GM21529 (cell line): Measurements from ENCODE around the gene STXBP6.
"Not testable (repeated sequence)": the region's sequence is repeated elsewhere in the genome, so short reads cannot be mapped to it uniquely, and the experiment has no call there.

Source experiments
- ATAC-seq: cut with Tn5 transposase; IDR thresholded peaks from one replicate; pipeline ENCODE4 v1.9.1; 2021; ENCODE audit not compliant: unreplicated experiment

Gene STXBP6

DNA sequence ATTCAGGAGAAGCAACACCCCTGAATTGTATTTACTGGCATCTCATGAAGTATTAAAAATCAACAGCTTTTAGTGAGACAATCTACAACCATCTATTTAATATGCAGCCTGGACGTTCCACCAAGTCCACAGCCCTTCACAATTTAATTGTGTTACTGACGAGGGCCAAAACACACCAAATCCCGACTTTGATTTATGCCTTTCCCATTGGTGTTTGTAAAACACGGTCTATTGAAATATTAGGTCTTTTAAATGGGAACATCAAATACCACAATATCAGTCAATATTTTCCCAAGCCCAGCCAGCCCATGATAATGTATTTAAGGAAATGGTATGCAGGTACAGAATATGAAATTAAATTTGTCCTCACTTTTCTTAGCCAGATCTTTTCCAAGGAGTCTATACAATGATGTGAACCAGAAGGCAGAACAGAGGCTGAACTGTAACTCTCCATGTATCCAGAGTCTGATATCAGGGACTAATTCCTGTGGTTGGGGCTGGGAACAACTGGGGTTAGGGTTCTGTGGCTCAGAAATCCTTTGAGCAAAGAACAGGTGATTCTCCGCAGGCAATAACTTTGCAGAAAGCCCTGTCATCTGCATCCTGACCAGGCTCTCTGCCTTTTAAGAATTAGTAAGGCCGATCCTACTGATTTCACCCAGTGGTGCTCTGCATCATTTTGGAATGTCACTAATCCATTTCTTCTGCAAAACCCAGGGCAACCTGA lies 236.7 kb downstream of the STXBP6 start:
- no peak for ATAC-seq

DNA sequence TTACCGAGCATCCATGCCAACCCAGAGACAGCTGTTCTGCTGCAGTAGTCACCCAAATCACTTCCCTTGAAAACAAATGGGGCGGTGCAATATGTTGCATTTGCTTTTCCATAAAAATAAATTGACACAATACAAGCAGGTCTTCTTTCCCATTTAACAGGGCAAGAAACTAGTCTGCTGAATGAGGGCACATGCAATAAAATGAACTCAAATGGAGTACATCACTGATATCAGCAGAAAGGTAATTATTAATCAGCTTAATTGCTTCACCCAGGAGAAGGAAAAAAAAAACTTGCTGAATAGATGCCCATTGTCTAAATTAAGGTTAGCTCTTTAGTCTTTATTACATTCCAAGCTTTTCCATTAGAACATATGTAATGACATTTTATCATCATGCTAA lies 240.8 kb downstream of the STXBP6 start:
- ATAC-seq: no peak

DNA sequence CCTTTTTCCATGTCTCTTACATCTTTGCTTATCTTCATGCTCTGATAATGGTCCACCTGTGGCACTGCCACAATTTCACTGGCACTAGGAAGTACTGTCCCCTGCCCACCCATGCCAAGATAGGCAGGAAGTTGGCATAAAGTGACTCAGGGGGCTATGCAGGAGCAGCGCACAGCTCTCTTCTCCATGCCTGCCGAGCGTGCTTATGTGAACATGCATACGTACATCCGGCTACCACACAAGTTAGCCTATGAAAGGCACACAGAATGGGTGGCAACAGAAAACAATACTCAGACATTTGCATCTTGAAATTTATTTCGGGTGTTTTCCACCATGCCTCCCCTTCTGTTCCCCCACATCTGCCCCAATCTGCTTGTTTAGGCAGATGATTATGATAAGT lies 241.5 kb downstream of the STXBP6 start:
- no peak for ATAC-seq

DNA sequence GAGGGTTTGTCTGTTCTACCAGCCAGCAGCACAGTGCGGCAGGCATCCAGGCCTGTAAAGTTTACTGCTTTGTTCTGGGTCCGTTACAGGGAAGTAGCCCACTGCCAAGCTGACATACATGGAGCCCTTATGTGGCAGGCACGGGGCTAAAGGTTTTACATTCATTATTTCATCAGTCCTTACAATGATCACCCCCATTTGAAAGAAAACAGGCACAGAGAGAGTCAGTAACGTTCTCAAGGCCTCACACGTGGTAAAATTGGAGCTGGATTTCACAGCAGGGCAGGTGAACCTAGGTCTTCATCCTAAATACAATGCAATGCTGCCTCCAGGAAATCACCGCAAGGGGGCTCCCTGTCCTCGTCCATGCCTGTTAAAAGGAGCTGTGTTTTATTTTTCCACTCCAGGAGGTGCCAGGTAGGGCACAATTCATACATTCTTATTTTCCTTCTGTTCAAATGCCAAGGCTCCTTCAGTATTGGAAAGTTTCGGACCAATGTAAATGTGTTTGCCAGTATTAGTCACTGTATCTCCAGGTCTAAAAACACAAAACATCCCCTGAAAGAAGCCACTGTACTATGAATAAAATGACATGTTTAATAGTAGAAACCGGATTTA lies 243.8 kb downstream of the STXBP6 start:
- ATAC-seq: peak; percentile 61

DNA sequence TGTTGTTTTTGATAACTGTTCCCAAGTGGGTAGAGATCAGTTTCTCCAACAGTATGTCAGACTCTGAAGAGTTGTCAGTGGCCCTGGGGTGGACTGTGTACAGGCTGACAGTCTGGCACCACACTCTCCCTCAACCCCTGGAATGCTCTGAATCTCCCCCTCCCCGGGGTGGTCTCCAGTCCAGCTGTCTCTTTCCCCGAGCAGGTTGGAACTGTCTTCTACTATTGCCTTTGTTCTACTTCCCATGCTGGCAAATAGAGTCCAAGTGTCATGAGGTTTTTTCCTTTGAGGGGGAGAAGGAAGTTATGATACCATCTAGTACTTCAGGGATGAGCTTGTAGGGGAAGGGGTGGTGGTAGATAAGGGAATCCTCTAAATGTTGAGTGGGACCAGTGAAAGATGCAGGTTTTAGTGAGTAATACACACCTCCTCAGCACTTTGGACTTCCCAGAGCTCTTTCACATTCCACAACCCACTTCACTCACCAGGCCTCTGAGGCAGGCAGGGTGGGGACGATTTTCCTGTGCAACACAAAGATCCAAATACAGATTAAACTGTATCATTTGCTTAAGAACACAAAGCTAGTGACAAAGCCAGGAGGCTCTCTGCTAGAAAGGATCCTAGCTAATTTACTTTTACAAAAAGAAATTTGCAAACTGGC lies 245.3 kb downstream of the STXBP6 start:
- no peak for ATAC-seq

DNA sequence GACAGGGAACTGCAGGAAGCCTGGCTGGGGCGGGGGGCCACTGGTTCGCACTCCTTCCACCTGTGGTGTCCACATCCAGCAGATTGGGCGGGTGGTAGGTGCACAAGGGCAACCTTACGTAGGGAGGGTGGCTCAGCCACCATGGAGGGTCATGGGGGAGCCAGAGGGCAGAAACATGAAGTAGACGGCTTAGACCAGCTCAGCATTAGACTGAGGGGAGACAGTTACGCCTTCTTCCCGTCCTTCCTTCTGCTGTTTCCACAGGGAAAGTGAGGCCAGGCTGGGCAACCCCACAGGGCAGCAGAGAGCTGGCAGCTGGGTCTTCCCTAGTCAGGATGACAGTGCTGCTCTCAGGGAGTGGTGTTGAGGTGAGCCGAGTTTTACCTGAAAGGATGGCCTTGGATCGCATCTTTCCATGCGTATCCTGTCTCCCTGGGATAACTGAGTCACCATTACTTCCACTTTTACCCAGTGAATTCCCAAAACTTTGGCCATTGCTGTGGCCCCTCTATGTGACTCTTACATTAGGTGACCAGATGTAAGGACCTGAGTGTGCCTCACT lies 245.9 kb downstream of the STXBP6 start:
- no peak for ATAC-seq

DNA sequence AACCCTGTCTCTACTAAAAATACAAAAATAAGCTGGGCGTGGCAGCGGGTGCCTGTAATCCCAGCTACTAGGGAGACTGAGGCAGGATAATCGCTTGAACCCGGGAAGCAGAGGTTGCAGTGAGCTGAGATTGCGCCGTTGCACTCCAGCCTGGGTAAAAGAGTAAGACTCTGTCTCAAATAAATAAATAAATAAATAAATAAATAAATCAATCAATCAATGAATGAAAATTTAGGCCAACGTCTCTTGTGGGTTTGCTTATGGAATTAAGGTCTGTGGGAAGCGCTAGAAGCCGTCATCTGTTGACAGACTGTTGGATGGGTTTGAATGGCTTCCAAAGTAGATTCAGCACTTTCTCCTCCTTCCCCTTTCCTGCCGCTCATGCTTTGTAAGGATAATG lies 246.5 kb downstream of the STXBP6 start:
- ATAC-seq: not testable (repeated sequence)

DNA sequence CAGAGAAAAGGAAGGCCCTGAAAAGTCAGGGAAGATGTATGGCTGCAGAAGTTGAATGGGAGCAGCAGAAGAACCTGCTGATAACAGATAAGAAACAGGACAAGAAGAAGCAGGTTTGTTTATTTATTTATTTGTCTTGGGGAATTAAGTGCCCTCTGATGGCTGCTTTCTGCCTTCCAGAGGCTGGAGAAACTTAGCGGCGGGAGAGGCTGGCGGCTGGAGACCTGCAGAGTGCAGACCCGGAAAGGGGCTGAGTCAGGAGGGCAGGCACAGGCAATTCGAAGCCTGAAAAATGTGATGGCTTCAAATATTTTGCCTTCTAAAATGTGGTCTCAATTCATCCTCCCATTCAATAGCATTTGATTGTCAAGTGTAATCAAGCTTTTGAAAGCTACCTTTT lies 247.7 kb downstream of the STXBP6 start:
- no peak for ATAC-seq

DNA sequence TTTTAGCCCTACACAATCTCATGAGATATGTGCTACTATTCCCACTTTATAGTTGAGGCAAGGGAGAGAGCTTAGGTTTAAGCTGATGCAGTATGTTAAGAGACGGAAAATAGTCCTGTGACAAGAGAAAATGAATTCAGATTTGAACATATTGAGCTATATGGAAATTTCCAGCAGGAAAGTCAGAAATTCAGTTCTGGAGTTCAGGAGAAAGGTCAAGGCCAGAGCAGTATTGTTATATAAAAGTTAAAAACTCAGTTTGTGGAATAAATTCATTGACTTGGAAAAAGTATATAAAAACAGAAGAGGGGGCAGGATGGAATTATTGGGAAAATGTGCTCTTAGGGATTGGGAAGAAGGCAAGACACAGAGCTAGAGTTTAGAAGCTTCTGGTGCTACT lies 248.9 kb downstream of the STXBP6 start:
- ATAC-seq: no peak

DNA sequence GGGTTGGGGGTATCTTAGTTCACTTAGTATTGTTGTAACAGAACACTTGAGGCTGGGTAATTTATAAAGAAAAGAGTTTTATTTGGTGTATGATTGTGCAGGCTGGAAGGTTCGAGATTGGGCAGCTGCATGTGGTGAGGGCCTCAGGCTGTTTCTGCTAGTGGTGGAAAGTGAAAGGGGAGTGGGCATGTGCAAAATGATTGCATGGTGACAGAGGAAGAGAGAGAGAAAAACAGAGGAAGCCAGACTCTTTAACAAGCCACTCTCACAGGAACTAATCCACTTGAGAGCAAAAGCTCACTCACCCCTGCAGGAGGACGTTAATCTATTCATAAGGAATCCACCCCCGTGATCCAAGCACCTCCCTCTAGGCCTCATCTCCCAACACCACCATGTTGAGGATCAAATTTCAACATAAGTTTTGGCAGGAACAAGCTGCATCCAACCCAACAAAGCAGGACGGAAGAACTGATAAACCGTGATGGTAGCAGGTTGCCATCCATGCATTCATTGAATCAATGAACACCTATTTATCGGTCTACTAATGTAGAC lies 251.0 kb downstream of the STXBP6 start:
- no peak for ATAC-seq

DNA sequence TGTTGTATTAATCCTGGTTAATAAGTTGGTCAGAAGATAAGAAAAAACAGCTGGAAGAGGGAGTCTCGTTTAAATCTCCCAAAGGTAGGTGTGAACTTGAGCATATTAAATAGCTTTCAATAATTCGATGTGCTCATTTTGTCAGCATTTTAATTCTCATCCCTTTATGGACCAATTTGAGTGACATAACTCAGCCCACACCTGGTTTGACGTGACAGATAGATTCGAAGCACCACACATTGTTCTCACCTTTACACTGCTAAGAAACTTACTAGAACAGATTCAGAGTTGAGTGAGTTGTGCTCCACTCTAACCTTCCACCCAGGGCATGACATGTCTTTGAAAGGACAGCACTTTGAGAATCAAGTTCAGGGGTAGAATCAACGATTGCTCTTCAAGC lies 254.5 kb downstream of the STXBP6 start:
- ATAC-seq: no peak

DNA sequence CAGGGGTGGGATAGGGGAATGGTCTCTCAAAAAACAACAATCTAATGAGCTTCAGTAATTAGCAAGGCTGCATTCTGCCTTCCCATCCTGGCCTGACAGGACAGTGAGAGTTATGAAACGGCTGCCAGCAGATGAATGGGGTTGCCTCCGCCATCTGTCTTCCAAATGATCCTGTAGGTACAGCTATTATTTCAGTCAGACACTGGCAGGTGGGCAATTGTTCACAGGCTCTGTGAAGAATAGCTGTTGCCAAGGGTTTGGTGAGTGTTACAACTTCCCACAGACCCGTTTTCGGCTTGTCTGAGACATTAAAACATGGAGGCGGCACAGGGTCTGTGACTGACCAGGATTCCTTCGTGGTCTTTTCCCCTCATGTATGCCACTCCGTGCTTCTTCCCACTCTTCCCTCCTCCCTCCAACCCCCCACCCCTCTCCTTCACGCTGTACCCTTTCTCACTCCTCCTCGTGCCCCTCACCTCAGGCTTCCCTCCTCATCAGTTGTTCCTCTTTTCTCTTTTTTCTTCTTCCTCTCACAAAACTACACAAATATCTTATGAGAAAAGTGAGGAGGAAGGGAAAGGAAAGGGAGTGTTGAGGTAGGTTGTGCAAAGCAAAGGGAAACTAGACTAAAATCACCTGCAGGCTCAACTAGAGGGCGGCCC lies 255.2 kb downstream of the STXBP6 start:
- ATAC-seq: no peak

DNA sequence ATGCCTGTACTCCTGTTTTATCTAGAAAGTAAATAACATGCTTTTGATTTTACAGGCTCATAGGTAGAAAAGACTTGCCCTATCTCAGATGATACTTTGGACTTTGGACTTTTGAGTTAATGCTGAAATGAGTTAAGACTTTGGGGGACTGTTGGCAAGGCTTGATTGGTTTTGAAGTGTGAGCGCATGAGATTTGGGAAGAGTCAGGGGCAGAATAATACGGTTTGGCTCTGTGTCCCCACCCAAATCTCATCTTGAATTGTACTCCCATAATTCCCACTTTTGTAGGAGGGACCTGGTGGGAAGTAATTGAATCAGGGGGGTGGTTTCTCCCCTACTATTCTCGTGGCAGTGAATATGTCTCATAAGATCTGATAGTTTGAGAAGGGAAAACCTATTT lies 259.8 kb downstream of the STXBP6 start:
- ATAC-seq: no peak

DNA sequence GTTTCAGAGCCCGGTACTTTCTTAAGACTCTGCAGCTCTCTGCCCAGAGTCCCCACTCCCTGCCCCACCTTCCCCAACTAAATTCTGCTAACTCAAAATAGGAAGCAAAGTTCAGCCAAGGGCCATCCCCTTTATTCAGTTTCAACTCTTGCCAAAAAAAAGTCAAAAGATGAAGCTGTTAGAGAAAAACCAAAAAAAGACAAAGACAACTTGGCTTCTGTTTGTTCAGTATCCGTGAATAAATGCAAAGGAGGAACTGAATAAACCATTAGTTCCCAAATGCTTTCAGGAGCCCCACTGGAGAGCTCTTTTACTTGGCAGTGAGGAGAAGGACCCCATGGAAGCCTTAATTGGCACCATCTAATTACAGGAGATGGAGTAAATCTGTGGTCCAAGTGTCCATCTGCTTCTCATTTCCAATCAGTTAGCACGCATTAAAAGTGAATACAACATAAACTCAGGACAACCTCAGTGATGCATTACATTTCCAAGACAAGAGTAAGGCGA lies 260.5 kb downstream of the STXBP6 start:
- no peak for ATAC-seq

DNA sequence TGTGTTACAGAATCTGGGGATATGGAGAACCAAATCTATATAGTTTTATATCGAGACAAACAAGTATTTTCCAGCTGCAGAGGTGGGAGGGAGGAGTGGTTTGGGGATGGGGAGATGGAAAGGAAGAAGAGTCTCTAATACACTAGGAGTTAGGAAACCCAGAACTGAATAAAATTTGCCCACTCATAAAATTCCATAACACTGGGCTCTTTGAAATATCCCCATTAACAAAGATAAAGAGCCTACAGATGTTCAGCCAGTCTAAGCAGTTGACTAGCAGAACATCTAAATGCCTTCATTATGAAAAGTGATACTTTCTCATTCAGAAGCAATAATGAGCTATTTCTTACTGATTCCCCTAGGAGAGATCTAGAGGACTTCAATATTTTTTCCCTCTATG lies 264.2 kb downstream of the STXBP6 start:
- no peak for ATAC-seq

DNA sequence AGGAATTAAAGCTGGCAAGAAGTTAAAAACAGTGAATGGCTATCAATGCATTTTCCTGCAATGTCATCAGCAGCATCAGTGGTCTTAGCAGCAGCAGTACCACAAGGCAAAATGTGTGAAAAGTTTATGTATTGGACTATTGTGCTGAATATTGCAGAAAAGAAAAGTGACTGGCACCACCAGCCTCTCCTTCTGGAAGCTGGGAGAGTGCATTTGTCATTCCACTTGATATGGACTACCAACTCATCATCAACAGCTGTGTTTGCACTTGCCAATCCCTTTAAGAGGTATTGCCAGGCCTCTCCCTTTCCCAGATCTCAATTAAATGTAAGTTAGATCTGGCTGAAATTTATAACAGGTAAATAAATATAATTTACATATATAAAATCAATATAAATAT lies 265.0 kb downstream of the STXBP6 start:
- no peak for ATAC-seq

DNA sequence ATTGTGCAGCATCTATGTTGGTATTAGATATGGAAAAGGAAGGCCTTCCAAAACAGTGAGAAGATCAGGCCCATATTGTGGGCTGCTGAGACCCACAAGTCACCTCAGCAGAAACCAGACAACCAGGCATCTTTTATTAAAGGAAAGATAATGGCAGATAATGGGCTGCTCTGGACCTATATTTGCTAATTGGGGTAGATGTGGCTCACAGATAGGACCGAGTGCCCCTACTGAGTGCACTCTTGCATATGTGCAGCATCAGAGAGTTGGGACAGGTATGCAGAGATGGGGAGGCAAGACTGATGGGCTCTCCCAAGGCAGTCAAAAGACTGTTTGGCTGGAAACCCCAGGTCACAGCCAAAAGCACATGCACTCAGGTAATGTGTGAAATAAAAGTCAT lies 266.2 kb downstream of the STXBP6 start:
- no peak for ATAC-seq

DNA sequence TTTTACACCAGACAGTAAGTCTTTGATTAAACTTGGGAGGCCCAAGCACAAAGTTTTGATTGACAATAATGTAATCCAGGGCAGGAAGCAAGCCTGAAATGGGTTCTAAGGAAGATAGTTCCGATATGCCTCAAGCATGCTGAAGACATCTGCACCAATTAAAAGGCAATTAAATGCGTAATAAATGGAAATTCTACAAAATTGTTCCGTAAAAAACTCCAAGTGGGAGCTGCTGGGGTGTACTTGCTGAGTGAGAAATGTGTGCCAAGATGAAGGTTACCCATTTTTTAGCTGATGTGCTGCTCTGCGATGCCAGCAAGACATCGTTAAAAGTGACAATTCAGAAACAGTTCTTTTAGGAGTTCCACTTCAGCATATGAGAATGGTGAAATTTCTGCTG lies 269.7 kb downstream of the STXBP6 start:
- ATAC-seq: no peak

DNA sequence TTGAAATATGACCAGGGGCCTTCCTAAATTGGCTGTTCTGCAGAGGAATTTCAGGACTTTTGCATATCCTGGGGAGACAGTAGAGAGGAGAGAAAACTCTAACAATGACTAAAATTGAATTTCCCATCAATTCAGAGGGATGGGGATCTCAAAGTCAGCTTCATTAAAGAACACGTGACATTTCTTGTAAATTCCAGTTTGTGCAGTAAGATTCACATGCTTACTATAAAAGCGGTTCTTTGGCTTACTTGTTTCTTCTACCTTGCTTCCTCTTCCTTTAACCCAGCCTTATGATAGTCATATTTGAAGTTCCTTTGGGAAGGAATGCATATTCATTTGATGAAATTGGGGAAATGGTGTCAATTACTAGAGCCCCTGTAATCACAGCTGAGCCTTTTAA lies 272.3 kb downstream of the STXBP6 start:
- ATAC-seq: no peak

DNA sequence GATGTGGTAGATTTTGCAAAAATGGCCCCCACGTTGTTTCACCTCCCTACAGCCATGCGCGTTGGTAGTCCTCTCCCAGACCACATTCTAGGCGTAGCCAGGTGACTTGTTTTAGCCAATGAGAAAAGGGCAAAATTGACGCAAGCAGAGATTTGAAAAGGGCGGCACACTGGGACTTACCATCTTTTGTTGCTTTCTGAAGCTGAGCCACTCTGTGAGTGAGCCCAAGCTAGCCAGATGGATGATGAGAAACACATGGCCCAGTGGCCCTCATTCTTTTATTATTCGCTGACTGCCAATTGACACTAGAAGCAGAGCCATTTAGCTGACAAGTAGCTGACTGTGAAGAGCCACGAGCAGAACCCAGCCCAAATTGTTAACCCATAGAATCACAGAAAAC lies 274.0 kb downstream of the STXBP6 start:
- ATAC-seq: no peak
